K562 (cell line): ENCODE data around the gene SLC13A4. TPM values are rescaled to one million over a fixed set of nuclear protein-coding genes. Genes with fewer than 3 reads are reported as not detected.

ENCODE experiments used
- ATAC-seq: fragments of 200-7000 bp; cut with Tn5 transposase; 3 replicates; pipeline ENCODE4 v1.9.1; 2020; ENCODE audit warnings: moderate library complexity
- BruUV-seq: library from RNA; stranded (reverse); fragments of 400-500 nt; replicated peaks from 2 replicates; lab custom pipeline; 2021; lab: Mats Ljungman, UMichigan
- CTCF ChIA-PET: fragments of 300-600 bp; formaldehyde crosslinking; extraction: SDS; loops from one replicate; lab custom pipeline; 2021; ENCODE audit warnings: low intra/inter-chr PET ratio; lab: Yijun Ruan, JAX
- POLR2A ChIA-PET: fragments of 300-600, 350-650 bp; sonication (Branson Sonifier 250); formaldehyde crosslinking; extraction: SDS; loops from one replicate; lab custom pipeline; 2021; ENCODE audit warnings: antibody characterized with exemption, inconsistent platforms; lab: Yijun Ruan, JAX
- DNase-seq, 4 experiments: peaks; one replicate each; pipeline versions ENCODE4 v3.0.0 to v3.0.0-alpha.2; 2011 to 2018; ENCODE audit warnings: low spot score in 3 of 4, mixed read lengths in 3 of 4; ENCODE audit errors: extremely low read depth in 1 of 4
- FAIRE-seq: peaks from 2 replicates; lab custom pipeline; 2011; peaks lifted over from hg19 to GRCh38; lab: Jason Lieb, UNC
- H2AFZ ChIP-seq: 2 replicates; pipeline ENCODE4 v1.6.0; 2011; ENCODE audit warnings: low read depth, low read length, control low read depth, inconsistent platforms
- H3K27ac ChIP-seq: fragments of 200-600 bp; 3 replicates; pipeline ENCODE4 v1.8.0; 2011; ENCODE audit warnings: low read depth, mild to moderate bottlenecking, control low read depth, inconsistent platforms, low read length, moderate library complexity, mixed read lengths; ENCODE audit errors: extremely low read depth
- H3K27me3 ChIP-seq, 2 experiments: fragments of 300-600 bp in 1 of 2; 2 replicates in 1 of 2; 3 replicates in 1 of 2; pipeline versions ENCODE4 v1.6.0 to v1.8.0; 2011; ENCODE audit warnings: inconsistent platforms in 2 of 2, low read length in 2 of 2, mild to moderate bottlenecking in 1 of 2, mixed read lengths in 1 of 2, moderate library complexity in 1 of 2; ENCODE audit not compliant: control insufficient read depth in 2 of 2, insufficient read depth in 2 of 2
- H3K36me3 ChIP-seq: fragments of 300-600 bp; 3 replicates; pipeline ENCODE4 v1.8.0; 2011; ENCODE audit warnings: mild to moderate bottlenecking, low read length, inconsistent platforms; ENCODE audit not compliant: control insufficient read depth, insufficient read depth
- H3K4me1 ChIP-seq, 2 experiments: fragments of 200-600 bp in 1 of 2; replicated peaks in 1 of 2; 2 replicates in 1 of 2; 3 replicates in 1 of 2; pipeline versions ENCODE4 v1.5.1 to v1.8.0; 2011; ENCODE audit warnings: inconsistent platforms in 2 of 2, low read length in 2 of 2, mild to moderate bottlenecking in 1 of 2, mixed read lengths in 1 of 2, moderate library complexity in 1 of 2; ENCODE audit not compliant: control insufficient read depth in 2 of 2, insufficient read depth in 2 of 2
- H3K4me2 ChIP-seq: 2 replicates; pipeline ENCODE4 v1.6.1; 2011; ENCODE audit warnings: low read length, control low read depth, inconsistent platforms, mixed read lengths; ENCODE audit not compliant: insufficient read depth
- H3K4me3 ChIP-seq: fragments of 200-600 bp; sonication (generic), shearing (Covaris generic); 2 replicates; pipeline ENCODE4 v1.5.1; 2016; ENCODE audit warnings: control low read depth, inconsistent platforms
- H3K79me2 ChIP-seq: fragments of 200-600 bp; 3 replicates; pipeline ENCODE4 v1.8.0; 2011; ENCODE audit warnings: low read length, inconsistent platforms; ENCODE audit not compliant: control insufficient read depth, insufficient read depth
- H3K9ac ChIP-seq, 2 experiments: 2 replicates each; pipeline versions ENCODE4 v1.6.0 to v1.6.1; 2011; ENCODE audit warnings: low read depth in 2 of 2, low read length in 2 of 2, control low read depth in 1 of 2, inconsistent platforms in 1 of 2, mild to moderate bottlenecking in 1 of 2, mixed read lengths in 1 of 2; ENCODE audit not compliant: insufficient read depth in 1 of 2
- H3K9me1 ChIP-seq: one replicate; pipeline ENCODE4 v1.6.0; 2011; ENCODE audit warnings: inconsistent platforms, mild to moderate bottlenecking, low read length, moderate library complexity; ENCODE audit not compliant: control insufficient read depth, insufficient read depth
- H3K9me3 ChIP-seq: replicated peaks from 2 replicates; pipeline ENCODE4 v1.5.1; 2011; ENCODE audit warnings: low read depth, low read length, inconsistent platforms; ENCODE audit not compliant: control insufficient read depth, insufficient read depth
- H4K20me1 ChIP-seq: replicated peaks from 2 replicates; pipeline ENCODE4 v1.6.1; 2011; ENCODE audit warnings: low read length, inconsistent platforms, mixed read lengths; ENCODE audit not compliant: control insufficient read depth, insufficient read depth
- ETV1 ChIP-seq: fragments of 450-650 bp; conservative IDR thresholded peaks from 2 replicates; pipeline ENCODE4 v1.6.1; 2016; ENCODE audit warnings: missing genetic modification characterization, control low read depth, low read depth, missing compliant biosample characterization
- GABPA ChIP-seq: fragments of 200-800 bp; sonication (Bioruptor generic); conservative IDR thresholded peaks from 2 replicates; pipeline ENCODE4 v1.6.1; 2016; ENCODE audit warnings: low read depth, missing genetic modification characterization, missing compliant biosample characterization
- IRF2 ChIP-seq: sonication (generic); formaldehyde crosslinking; IDR thresholded peaks from 2 replicates; pipeline ENCODE4 v1.8.1; 2022; ENCODE audit warnings: mild to moderate bottlenecking, missing genetic modification reagents
- MAZ ChIP-seq, 2 experiments: fragments of 450-650 bp in 1 of 2; sonication (generic) in 1 of 2; formaldehyde crosslinking; IDR thresholded peaks in 1 of 2; conservative IDR thresholded peaks in 1 of 2; 2 replicates each; pipeline versions ENCODE4 v1.4.0 to v1.5.0; 2020; ENCODE audit warnings: mild to moderate bottlenecking in 1 of 2, missing genetic modification reagents in 1 of 2
- NFE2L1 ChIP-seq: fragments of 450-650 bp; IDR thresholded peaks from 2 replicates; pipeline ENCODE4 v1.6.1; 2016; ENCODE audit warnings: missing genetic modification characterization, low read depth, mild to moderate bottlenecking, missing compliant biosample characterization, moderate library complexity, borderline replicate concordance
- NR4A1 ChIP-seq, 2 experiments: fragments of 250-450 bp in 1 of 2; fragments of 450-650 bp in 1 of 2; sonication (Bioruptor Pico) in 1 of 2; IDR thresholded peaks; 2 replicates each; pipeline versions ENCODE4 v1.4.0 to v1.6.1; 2016 to 2020; ENCODE audit warnings: mild to moderate bottlenecking in 2 of 2, missing compliant biosample characterization in 1 of 2, missing genetic modification characterization in 1 of 2, moderate library complexity in 1 of 2
- PURB ChIP-seq: sonication (generic); formaldehyde crosslinking; IDR thresholded peaks from 2 replicates; pipeline ENCODE4 v1.9.0; 2021; ENCODE audit warnings: low read depth, mild to moderate bottlenecking, missing genetic modification reagents
- SRF ChIP-seq, 2 experiments: fragments of 250-450, 450-650 bp in 1 of 2; sonication (Bioruptor Pico) in 1 of 2; sonication (generic) in 1 of 2; formaldehyde crosslinking; IDR thresholded peaks; 2 replicates each; pipeline versions ENCODE4 v1.5.0 to v1.5.1; 2020 to 2022; ENCODE audit warnings: mild to moderate bottlenecking in 1 of 2, missing genetic modification reagents in 1 of 2
- TAL1 ChIP-seq: fragments of 450-650 bp; IDR thresholded peaks from 2 replicates; pipeline ENCODE4 v1.6.1; 2016; ENCODE audit warnings: mild to moderate bottlenecking
- ZBTB11 ChIP-seq, 3 experiments: fragments of 200-800 bp in 1 of 3; fragments of 250-450 bp in 1 of 3; fragments of 450-650 bp in 1 of 3; sonication (Bioruptor Pico) in 1 of 3; sonication (Bioruptor generic) in 1 of 3; formaldehyde crosslinking in 1 of 3; IDR thresholded peaks; 2 replicates each; pipeline versions ENCODE4 v1.6.1 to v1.8.0; 2016 to 2022; ENCODE audit warnings: mild to moderate bottlenecking in 2 of 3, missing genetic modification characterization in 2 of 3, missing compliant biosample characterization in 1 of 3, moderate library complexity in 1 of 3
- ZHX1 ChIP-seq: fragments of 150-350 bp; conservative IDR thresholded peaks from 2 replicates; pipeline ENCODE4 v1.6.1; 2014; ENCODE audit warnings: low read length
- ZNF274 ChIP-seq: IDR thresholded peaks from 2 replicates; pipeline ENCODE4 v1.6.1; 2011; ENCODE audit warnings: low read depth, mild to moderate bottlenecking, low read length, moderate library complexity, borderline replicate concordance
- ZNF589 ChIP-seq: fragments of 200-800 bp; sonication (Bioruptor generic); IDR thresholded peaks from 2 replicates; pipeline ENCODE4 v1.6.1; 2016; ENCODE audit warnings: low read depth, missing genetic modification characterization, missing compliant biosample characterization
- WGBS: fragments of 100-300 bp; shearing (Covaris generic); methylation state at CpG from one replicate; pipeline ENCODE4 v1.1.6; 2016; ENCODE audit warnings: low coverage, mixed read lengths; ENCODE audit not compliant: insufficient coverage; ENCODE audit errors: missing lambda C conversion rate; 5-methylcytosine and 5-hydroxymethylcytosine counted together
- in situ Hi-C: fragments of 300-500 bp; cut with MboI; formaldehyde crosslinking; loops from 4 replicates; pipeline ENCODE4 v1.15.0; 2018; ENCODE audit warnings: inconsistent platforms, mixed read lengths
- intact Hi-C: fragments of 100-400 bp; cut with micrococcal nuclease; formaldehyde crosslinking; loops from 2 replicates; pipeline ENCODE4 v1.14.2; 2022
- polyA plus RNA-seq, 8 experiments: library from polyadenylated mRNA; depleted of rRNA in 4 of 8; stranded (reverse) in 5 of 8; unstranded in 3 of 8; fragments of >200 nt; fragmentation: Nextera tagmentation in 2 of 8; fragmentation: Illumina TruSeq in 1 of 8; extraction: Ambion mirVana in 2 of 8; extraction: Trizol in 1 of 8; gene quantifications; 2 replicates each; pipeline versions ENCODE4 v1.2.1 to v1.2.3, GENCODE V29; 2011 to 2014; ENCODE audit warnings: inconsistent platforms in 1 of 8, missing spikeins in 1 of 8
- total RNA-seq, 7 experiments: library from RNA; depleted of rRNA in 6 of 7; stranded (reverse); fragments of >200 nt in 6 of 7; fragmentation: Illumina TruSeq in 2 of 7; extraction: Trizol in 2 of 7; gene quantifications; 2 replicates each; pipeline versions ENCODE4 v1.2.1 to v1.2.3, GENCODE V29; 2011 to 2021; ENCODE audit warnings: low replicate concordance in 1 of 7

Gene SLC13A4
- total and polyA plus RNA-seq, 9 of the 15 experiments (the other 6 are each of a cell fraction or from before 2014, with no cell fraction given) = 0.11 to 1.0 (median 0.36) TPM

- H3K4me2 ChIP-seq = no peak overlapping the region
- 5% methylated on average over 10 of the region's 10 CpGs for WGBS
- no peaks in the 10 kb centered on the region; a peak in 1 of 5 replicates for H3K4me1 ChIP-seq
- peak overlapping the region; percentile 15; the same call in 1 of the 2 replicates for H2AFZ ChIP-seq
- DNase-seq (no peak), FAIRE-seq (no peak), ATAC-seq (peak; percentile 47; the same call in 2 of the 3 replicates)
- ChIA-PET POLR2A (no interaction called here), CTCF (no interaction called here)
- H3K79me2 ChIP-seq = no peaks in the 10 kb centered on the region
- H3K9ac ChIP-seq = peak overlapping the region in 1 of 2 experiments; percentile 27; a peak in 1 of 4 replicates
- intact Hi-C loops (no loop called here), in situ Hi-C loops (no loop called here)
- H3K9me1 ChIP-seq = no peaks in the 10 kb centered on the region
- H4K20me1 ChIP-seq = no peaks in the 10 kb centered on the region
- no peak overlapping the region for H3K27ac ChIP-seq
- no peaks in the 10 kb centered on the region for H3K36me3 ChIP-seq
- no TSS peak for BruUV-seq
- H3K4me3 ChIP-seq = no peak overlapping the region
- peaks cover 37 to 42% of the 10 kb centered on the region in 2 experiments; a peak in 4 of 5 replicates for H3K27me3 ChIP-seq
- 0 out of 2 replicates have a peak, but pooled peaks cover 5% of the 10 kb centered on the region for H3K9me3 ChIP-seq
- TF ChIP-seq SRF (CRISPR knock-in tag; IDR thresholded peaks at IDR 0.05) (peak in 1 of 2 experiments; percentile 55; a peak in 1 of 4 replicates), ZNF274 (no peak), NFE2L1 (tag) (no peak), PURB (no peak), GABPA (tag) (peak; percentile 69), MAZ (CRISPR knock-in tag; conservative IDR thresholded peaks at IDR 0.05 in 1 of 2, IDR thresholded peaks at IDR 0.05 in 1 of 2) (0 out of 4 replicates have a peak, but pooled peaks of 1 of the 2 experiments have one; percentile 18), ZBTB11 (CRISPR knock-in tag; IDR thresholded peaks at IDR 0.05) (peak in 1 of 3 experiments; percentile 83; a peak in 2 of 6 replicates), ZNF589 (CRISPR knock-in tag) (peak; percentile 38; the same call in 1 of the 2 replicates), IRF2 (CRISPR knock-in tag) (no peak), TAL1 (no peak), NR4A1 (CRISPR knock-in tag; IDR thresholded peaks at IDR 0.05) (no peak), NR4A1 (tag; IDR thresholded peaks at IDR 0.05) (0 out of 2 replicates have a peak, but pooled peaks have one; percentile 47), ZHX1 (no peak), ETV1 (tag) (peak; percentile 84)
Measured at GRCh38 chr7:135761751-135762488, 33.9 kb upstream of the SLC13A4 start.
